A549 (cell line): ENCODE results near the gene PLEKHH3. TPM values are rescaled to one million over a fixed set of nuclear protein-coding genes. Genes with fewer than 3 reads are reported as not detected.
"Not testable (repeated sequence)": the region's sequence is repeated elsewhere in the genome, so short reads cannot be mapped to it uniquely, and the experiment has no call there.

Source experiments
- ATAC-seq, 2 experiments: fragments of 200-7000 bp in 1 of 2; fragments of >200 bp in 1 of 2; cut with Nextera tagmentation in 1 of 2; cut with Tn5 transposase in 1 of 2; 3 replicates each; pipeline versions ENCODE4 v1.8.0 to v1.9.1; 2018 to 2020; ENCODE audit warnings: mild to moderate bottlenecking in 1 of 2, moderate library complexity in 1 of 2
- CTCF ChIA-PET: fragments of 300-600 bp; sonication (Branson Sonifier 250); formaldehyde crosslinking; extraction: SDS; loops from one replicate; lab custom pipeline; 2021; ENCODE audit warnings: antibody characterized with exemption, inconsistent platforms; lab: Yijun Ruan, JAX
- POLR2A ChIA-PET: fragments of 350-600 bp; formaldehyde crosslinking; extraction: SDS; loops from one replicate; lab custom pipeline; 2021; ENCODE audit warnings: antibody characterized with exemption, inconsistent platforms; lab: Yijun Ruan, JAX
- DNase-seq, 2 experiments: peaks; one replicate each; pipeline versions ENCODE4 v3.0.0 to v3.0.0-alpha.2; 2011 to 2016; ENCODE audit warnings: low read depth in 1 of 2, low spot score in 1 of 2
- FAIRE-seq: peaks from 2 replicates; lab custom pipeline; 2011; peaks lifted over from hg19 to GRCh38; lab: Jason Lieb, UNC
- H3K27ac ChIP-seq, 2 experiments: fragments of >200 bp; sonication (Bioruptor Twin); formaldehyde crosslinking; 3 replicates each; pipeline ENCODE4 v1.5.1; 2016 to 2017
- H3K4me1 ChIP-seq: fragments of >200 bp; sonication (Bioruptor Twin); formaldehyde crosslinking; 3 replicates; pipeline ENCODE4 v1.6.1; 2016
- H3K4me2 ChIP-seq: fragments of >200 bp; sonication (Bioruptor Twin); formaldehyde crosslinking; 3 replicates; pipeline ENCODE4 v1.6.1; 2016
- H3K4me3 ChIP-seq: fragments of >200 bp; sonication (Bioruptor Twin); formaldehyde crosslinking; 3 replicates; pipeline ENCODE4 v1.5.1; 2016
- H3K9me3 ChIP-seq: fragments of >200 bp; sonication (Bioruptor Twin); formaldehyde crosslinking; 3 replicates; pipeline ENCODE4 v1.6.1; 2016
- BHLHE40 ChIP-seq: IDR thresholded peaks from 2 replicates; pipeline ENCODE4 v1.6.1; 2012; ENCODE audit warnings: low read depth, low read length, inconsistent platforms
- CEBPB ChIP-seq, 2 experiments: fragments of >200 bp in 1 of 2; sonication (Bioruptor Twin) in 1 of 2; formaldehyde crosslinking in 1 of 2; IDR thresholded peaks; 2 replicates each; pipeline ENCODE4 v1.6.1; 2012 to 2016
- ESRRA ChIP-seq: fragments of 150-350 bp; IDR thresholded peaks from 2 replicates; pipeline ENCODE4 v1.6.1; 2014; ENCODE audit warnings: mild to moderate bottlenecking, low read length, borderline replicate concordance
- FOSB ChIP-seq: fragments of 250-450 bp; sonication (Bioruptor Pico); IDR thresholded peaks from 2 replicates; pipeline ENCODE4 v1.5.0; 2020; ENCODE audit warnings: mild to moderate bottlenecking, moderate library complexity
- JUNB ChIP-seq: fragments of >200 bp; sonication (Bioruptor Twin); formaldehyde crosslinking; IDR thresholded peaks from 2 replicates; pipeline ENCODE4 v1.6.1; 2016
- KDM1A ChIP-seq: fragments of 200-600 bp; sonication (generic); IDR thresholded peaks from 2 replicates; pipeline ENCODE4 v1.6.1; 2016; ENCODE audit warnings: low read depth, mild to moderate bottlenecking
- MAZ ChIP-seq: fragments of 150-350 bp; IDR thresholded peaks from 2 replicates; pipeline ENCODE4 v1.6.1; 2014; ENCODE audit warnings: antibody characterized with exemption, low read depth, low read length, borderline replicate concordance
- NPAS2 ChIP-seq: fragments of 250-450 bp; sonication (Bioruptor Pico); IDR thresholded peaks from 2 replicates; pipeline ENCODE4 v1.8.0; 2022; ENCODE audit warnings: mild to moderate bottlenecking, moderate library complexity, borderline replicate concordance
- RAD21 ChIP-seq, 2 experiments: fragments of >200 bp in 1 of 2; sonication (Bioruptor Twin) in 1 of 2; formaldehyde crosslinking in 1 of 2; IDR thresholded peaks in 1 of 2; conservative IDR thresholded peaks in 1 of 2; 2 replicates in 1 of 2; 3 replicates in 1 of 2; pipeline ENCODE4 v1.6.1; 2012 to 2018; ENCODE audit warnings: inconsistent platforms in 1 of 2
- RFX5 ChIP-seq: fragments of 450-650 bp; IDR thresholded peaks from 2 replicates; pipeline ENCODE4 v1.7.1; 2014; ENCODE audit warnings: antibody characterized with exemption, mild to moderate bottlenecking, moderate library complexity
- SREBF2 ChIP-seq: fragments of 450-650 bp; IDR thresholded peaks from 2 replicates; pipeline ENCODE4 v1.6.1; 2014; ENCODE audit warnings: mild to moderate bottlenecking, moderate library complexity
- TP53 ChIP-seq: fragments of 250-450 bp; sonication (Bioruptor Pico); IDR thresholded peaks from 2 replicates; pipeline ENCODE4 v1.5.0; 2021; ENCODE audit warnings: mild to moderate bottlenecking, moderate library complexity
- ZFP36 ChIP-seq: fragments of 450-650 bp; IDR thresholded peaks from 2 replicates; pipeline ENCODE4 v1.6.1; 2014; ENCODE audit warnings: borderline replicate concordance; ENCODE audit not compliant: partially characterized antibody
- ZSCAN20 ChIP-seq: fragments of 250-450 bp; sonication (Bioruptor Pico); IDR thresholded peaks from 2 replicates; pipeline ENCODE4 v1.8.0; 2022; ENCODE audit warnings: mild to moderate bottlenecking, moderate library complexity
- WGBS: methylation state at CpG from one replicate; pipeline ENCODE4 v1.1.6; 2017; ENCODE audit errors: missing lambda C conversion rate; 5-methylcytosine and 5-hydroxymethylcytosine counted together
- polyA plus RNA-seq, 4 experiments: library from polyadenylated mRNA; depleted of rRNA in 3 of 4; stranded (reverse); fragments of >200 nt; fragmentation: RNase III in 1 of 4; extraction: RNeasy Plus Mini Kit Qiagen cat#74134 plus additional on column Dnase treatment in 1 of 4; gene quantifications; 2 replicates in 3 of 4; 3 replicates in 1 of 4; pipeline ENCODE4 v1.2.3, GENCODE V29; 2011 to 2017
- TF ChIP-seq, protein P1 (sequence below): fragments of >200 bp; sonication (Bioruptor Twin); formaldehyde crosslinking; IDR thresholded peaks from 3 replicates; pipeline ENCODE4 v1.5.1; 2016
- TF ChIP-seq, protein P2 (sequence below): IDR thresholded peaks from 2 replicates; pipeline ENCODE4 v1.6.1; 2012
- TF ChIP-seq, protein P3 (sequence below): fragments of 450-650 bp; IDR thresholded peaks from 2 replicates; pipeline ENCODE4 v1.6.1; 2014; ENCODE audit warnings: antibody characterized with exemption
- TF ChIP-seq, protein P4 (sequence below): fragments of >200 bp; sonication (Bioruptor Twin); formaldehyde crosslinking; IDR thresholded peaks from 3 replicates; pipeline ENCODE4 v1.6.1; 2016
- TF ChIP-seq, protein P5 (sequence below): fragments of 250-450 bp; sonication (Bioruptor Pico); IDR thresholded peaks from 2 replicates; pipeline ENCODE4 v1.5.0; 2020; ENCODE audit warnings: low read depth, mild to moderate bottlenecking, moderate library complexity
- TF ChIP-seq, protein P6 (sequence below): fragments of 250-450 bp; sonication (Bioruptor Pico); IDR thresholded peaks from 2 replicates; pipeline ENCODE4 v1.5.0; 2021; ENCODE audit warnings: mild to moderate bottlenecking, moderate library complexity, borderline replicate concordance

Gene PLEKHH3
- polyA plus RNA-seq, 2 of the 4 experiments (the other 2 are of a cell fraction), result 5.5 to 14.0 TPM

DNA sequence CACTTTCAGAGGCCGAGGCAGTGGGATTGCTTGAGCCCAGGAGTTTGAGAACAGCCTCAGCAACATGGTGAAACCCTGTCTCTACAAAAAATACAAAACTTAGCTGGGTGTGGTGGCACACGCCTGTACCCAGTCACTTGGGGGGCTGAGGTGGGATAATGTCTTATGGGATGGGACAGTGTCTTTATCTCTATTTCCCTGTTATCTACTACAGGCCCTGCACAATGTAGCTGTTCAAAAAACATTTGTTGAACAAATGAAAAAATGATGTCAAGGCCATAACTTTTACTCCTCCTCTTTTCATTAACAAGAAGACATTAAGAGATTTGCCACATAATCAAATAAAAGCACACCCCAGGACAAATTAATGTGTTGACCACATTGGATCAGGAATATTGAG, 53.5 kb downstream of the PLEKHH3 start:
- POLR2A ChIA-PET, result interaction anchor here (0.6 to 1.4 kb wide), 3 partner anchors 28 to 55 kb away, joined by 3 to 8 read pairs (median 4); partner anchors contain the start of gene PLEKHH3
- Histone ChIP-seq H3K27ac (no peak overlapping the region), H3K9me3 (no peaks in the 10 kb centered on the region), H3K4me2 (no peak overlapping the region; the same call in 2 of the 3 replicates), H3K4me1 (peaks cover 22% of the 10 kb centered on the region), H3K4me3 (no peak overlapping the region)
- DNase-seq, result no peak
- FAIRE-seq, result no peak
- no peak for ATAC-seq
- 87% methylated on average over 2 of the region's 2 CpGs for WGBS
- CTCF ChIA-PET, result interaction anchor here (0.9 to 4.3 kb wide), 13 partner anchors 9 to 141 kb away, joined by 3 to 25 read pairs (median 6); partner anchors contain the start of genes PLEKHH3, PSMC3IP and RAMP2
- TF ChIP-seq, protein P1, sequence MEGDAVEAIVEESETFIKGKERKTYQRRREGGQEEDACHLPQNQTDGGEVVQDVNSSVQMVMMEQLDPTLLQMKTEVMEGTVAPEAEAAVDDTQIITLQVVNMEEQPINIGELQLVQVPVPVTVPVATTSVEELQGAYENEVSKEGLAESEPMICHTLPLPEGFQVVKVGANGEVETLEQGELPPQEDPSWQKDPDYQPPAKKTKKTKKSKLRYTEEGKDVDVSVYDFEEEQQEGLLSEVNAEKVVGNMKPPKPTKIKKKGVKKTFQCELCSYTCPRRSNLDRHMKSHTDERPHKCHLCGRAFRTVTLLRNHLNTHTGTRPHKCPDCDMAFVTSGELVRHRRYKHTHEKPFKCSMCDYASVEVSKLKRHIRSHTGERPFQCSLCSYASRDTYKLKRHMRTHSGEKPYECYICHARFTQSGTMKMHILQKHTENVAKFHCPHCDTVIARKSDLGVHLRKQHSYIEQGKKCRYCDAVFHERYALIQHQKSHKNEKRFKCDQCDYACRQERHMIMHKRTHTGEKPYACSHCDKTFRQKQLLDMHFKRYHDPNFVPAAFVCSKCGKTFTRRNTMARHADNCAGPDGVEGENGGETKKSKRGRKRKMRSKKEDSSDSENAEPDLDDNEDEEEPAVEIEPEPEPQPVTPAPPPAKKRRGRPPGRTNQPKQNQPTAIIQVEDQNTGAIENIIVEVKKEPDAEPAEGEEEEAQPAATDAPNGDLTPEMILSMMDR, result no peak
- TF ChIP-seq FOSB (CRISPR knock-in tag) (no peak), TP53 (no peak), CEBPB (IDR thresholded peaks at IDR 0.05) (no peak), ESRRA (no peak), BHLHE40 (no peak), MAZ (no peak), ZFP36 (no peak), ZSCAN20 (CRISPR knock-in tag) (no peak), KDM1A (no peak), RAD21 (conservative IDR thresholded peaks at IDR 0.05 in 1 of 2, IDR thresholded peaks at IDR 0.05 in 1 of 2) (no peak), SREBF2 (no peak), JUNB (no peak), NPAS2 (no peak), RFX5 (no peak)
- TF ChIP-seq, protein P2, sequence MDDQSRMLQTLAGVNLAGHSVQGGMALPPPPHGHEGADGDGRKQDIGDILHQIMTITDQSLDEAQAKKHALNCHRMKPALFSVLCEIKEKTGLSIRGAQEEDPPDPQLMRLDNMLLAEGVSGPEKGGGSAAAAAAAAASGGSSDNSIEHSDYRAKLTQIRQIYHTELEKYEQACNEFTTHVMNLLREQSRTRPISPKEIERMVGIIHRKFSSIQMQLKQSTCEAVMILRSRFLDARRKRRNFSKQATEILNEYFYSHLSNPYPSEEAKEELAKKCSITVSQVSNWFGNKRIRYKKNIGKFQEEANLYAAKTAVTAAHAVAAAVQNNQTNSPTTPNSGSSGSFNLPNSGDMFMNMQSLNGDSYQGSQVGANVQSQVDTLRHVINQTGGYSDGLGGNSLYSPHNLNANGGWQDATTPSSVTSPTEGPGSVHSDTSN, result no peak
- TF ChIP-seq, protein P3, sequence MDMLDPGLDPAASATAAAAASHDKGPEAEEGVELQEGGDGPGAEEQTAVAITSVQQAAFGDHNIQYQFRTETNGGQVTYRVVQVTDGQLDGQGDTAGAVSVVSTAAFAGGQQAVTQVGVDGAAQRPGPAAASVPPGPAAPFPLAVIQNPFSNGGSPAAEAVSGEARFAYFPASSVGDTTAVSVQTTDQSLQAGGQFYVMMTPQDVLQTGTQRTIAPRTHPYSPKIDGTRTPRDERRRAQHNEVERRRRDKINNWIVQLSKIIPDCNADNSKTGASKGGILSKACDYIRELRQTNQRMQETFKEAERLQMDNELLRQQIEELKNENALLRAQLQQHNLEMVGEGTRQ, result no peak
- TF ChIP-seq, protein P4, sequence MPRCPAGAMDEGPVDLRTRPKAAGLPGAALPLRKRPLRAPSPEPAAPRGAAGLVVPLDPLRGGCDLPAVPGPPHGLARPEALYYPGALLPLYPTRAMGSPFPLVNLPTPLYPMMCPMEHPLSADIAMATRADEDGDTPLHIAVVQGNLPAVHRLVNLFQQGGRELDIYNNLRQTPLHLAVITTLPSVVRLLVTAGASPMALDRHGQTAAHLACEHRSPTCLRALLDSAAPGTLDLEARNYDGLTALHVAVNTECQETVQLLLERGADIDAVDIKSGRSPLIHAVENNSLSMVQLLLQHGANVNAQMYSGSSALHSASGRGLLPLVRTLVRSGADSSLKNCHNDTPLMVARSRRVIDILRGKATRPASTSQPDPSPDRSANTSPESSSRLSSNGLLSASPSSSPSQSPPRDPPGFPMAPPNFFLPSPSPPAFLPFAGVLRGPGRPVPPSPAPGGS, result no peak
- TF ChIP-seq, protein P5, sequence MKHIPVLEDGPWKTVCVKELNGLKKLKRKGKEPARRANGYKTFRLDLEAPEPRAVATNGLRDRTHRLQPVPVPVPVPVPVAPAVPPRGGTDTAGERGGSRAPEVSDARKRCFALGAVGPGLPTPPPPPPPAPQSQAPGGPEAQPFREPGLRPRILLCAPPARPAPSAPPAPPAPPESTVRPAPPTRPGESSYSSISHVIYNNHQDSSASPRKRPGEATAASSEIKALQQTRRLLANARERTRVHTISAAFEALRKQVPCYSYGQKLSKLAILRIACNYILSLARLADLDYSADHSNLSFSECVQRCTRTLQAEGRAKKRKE (CRISPR knock-in tag), result no peak
- TF ChIP-seq, protein P6, sequence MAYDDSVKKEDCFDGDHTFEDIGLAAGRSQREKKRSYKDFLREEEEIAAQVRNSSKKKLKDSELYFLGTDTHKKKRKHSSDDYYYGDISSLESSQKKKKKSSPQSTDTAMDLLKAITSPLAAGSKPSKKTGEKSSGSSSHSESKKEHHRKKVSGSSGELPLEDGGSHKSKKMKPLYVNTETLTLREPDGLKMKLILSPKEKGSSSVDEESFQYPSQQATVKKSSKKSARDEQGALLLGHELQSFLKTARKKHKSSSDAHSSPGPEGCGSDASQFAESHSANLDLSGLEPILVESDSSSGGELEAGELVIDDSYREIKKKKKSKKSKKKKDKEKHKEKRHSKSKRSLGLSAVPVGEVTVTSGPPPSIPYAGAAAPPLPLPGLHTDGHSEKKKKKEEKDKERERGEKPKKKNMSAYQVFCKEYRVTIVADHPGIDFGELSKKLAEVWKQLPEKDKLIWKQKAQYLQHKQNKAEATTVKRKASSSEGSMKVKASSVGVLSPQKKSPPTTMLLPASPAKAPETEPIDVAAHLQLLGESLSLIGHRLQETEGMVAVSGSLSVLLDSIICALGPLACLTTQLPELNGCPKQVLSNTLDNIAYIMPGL, result no peak

DNA sequence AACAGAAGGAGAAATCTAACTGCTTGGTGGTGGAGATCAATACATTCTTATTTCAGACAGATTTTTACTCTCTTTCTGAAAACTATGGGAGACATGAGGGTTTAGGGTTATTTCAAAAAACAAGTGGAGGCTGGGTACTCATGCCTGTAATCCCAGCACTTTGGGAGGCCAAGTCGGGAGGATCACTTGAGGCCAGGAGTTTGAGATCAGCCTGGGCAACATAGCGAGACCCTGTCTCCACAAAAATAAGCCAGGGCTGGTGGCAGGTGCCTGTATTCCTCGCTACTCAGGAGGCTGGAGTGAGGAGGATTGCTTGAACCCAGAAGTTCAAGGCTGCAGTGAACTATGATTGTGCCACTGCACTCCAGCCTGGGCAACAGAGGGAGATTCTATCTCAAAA, 54.8 kb downstream of the PLEKHH3 start:
- DNase-seq, POLR2A ChIA-PET: not testable (repeated sequence)
- 83% methylated on average over 3 of the region's 3 CpGs for WGBS

More for the DNA sequence above, 54.8 kb downstream of the PLEKHH3 start:
- not testable (repeated sequence) for FAIRE-seq, H3K27ac ChIP-seq, ATAC-seq, H3K9me3 ChIP-seq, H3K4me2 ChIP-seq, H3K4me3 ChIP-seq
- H3K4me1 ChIP-seq, result peaks cover 27% of the 10 kb centered on the region
- CTCF ChIA-PET, result interaction anchor here (1.2 to 4.3 kb wide), 5 partner anchors 40 to 142 kb away, joined by 3 to 25 read pairs (median 7); partner anchors contain the start of gene PSMC3IP
